ENCODE measurements around the gene CACNG3. TPM values are rescaled to one million over a fixed set of nuclear protein-coding genes. Genes with fewer than 3 reads are reported as not detected.
A peak's percentile ranks its signal among the peaks of the same experiment; 100 is the strongest.

CACNG3 gene
- total RNA-seq, 2 donors from 2014 or later = not detected

DNA sequence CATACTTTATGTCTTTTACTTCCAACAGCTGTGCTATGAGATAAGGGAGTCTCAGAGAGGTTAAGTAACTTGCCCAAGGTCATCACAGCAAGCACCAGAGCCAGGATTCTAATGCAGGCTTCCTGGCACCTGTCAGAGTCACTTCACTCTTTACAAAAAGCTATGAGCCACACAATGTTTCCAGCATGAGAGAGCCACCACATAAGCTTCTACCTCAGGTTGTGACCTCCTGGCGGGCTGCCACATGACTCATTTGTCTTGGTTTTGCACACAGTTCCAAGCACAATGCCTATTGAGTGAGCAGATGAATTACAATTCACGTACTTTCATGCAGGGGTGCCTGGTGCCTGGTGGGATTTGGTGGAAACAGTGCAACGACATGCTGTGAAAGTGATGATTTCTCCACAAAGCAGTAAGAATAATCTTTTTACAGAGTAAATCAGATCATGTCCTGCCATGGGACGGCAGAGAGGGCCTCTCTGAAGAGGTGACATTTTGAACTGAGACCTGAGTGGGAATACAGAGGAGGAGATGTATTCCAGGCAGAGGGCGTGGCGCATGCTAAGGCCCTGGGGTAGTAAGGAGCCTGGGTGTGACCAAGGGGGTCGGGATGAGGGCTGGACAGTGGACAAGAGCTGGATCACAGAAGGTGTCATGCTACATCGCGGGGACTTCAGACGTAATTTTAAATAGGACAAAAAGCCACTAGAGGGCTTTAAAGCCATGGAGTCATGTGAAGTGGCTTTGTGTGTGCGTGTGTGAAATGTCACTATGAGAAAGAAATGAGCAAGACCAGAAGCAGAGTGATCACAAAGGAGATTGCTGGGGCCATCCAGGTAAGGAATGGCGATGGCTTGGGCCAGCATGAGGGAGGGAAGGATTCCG is 53.4 kb downstream of the CACNG3 start:
- H3K9me3 ChIP-seq (ENCODE audit: control insufficient read depth, low read length) = no peaks in the 10 kb centered on the region
- no peak overlapping the region for H3K27ac ChIP-seq (ENCODE audit: low read depth, low read length)
- TF ChIP-seq, protein P1, sequence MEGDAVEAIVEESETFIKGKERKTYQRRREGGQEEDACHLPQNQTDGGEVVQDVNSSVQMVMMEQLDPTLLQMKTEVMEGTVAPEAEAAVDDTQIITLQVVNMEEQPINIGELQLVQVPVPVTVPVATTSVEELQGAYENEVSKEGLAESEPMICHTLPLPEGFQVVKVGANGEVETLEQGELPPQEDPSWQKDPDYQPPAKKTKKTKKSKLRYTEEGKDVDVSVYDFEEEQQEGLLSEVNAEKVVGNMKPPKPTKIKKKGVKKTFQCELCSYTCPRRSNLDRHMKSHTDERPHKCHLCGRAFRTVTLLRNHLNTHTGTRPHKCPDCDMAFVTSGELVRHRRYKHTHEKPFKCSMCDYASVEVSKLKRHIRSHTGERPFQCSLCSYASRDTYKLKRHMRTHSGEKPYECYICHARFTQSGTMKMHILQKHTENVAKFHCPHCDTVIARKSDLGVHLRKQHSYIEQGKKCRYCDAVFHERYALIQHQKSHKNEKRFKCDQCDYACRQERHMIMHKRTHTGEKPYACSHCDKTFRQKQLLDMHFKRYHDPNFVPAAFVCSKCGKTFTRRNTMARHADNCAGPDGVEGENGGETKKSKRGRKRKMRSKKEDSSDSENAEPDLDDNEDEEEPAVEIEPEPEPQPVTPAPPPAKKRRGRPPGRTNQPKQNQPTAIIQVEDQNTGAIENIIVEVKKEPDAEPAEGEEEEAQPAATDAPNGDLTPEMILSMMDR (conservative IDR thresholded peaks at IDR 0.05) = peak; percentile 48
- no peak for DNase-seq
- Mint-ChIP-seq H3K36me3 (ENCODE audit: low read depth) (no peaks in the 10 kb centered on the region), H3K9me3 (no peaks in the 10 kb centered on the region), H3K4me3 (no peak overlapping the region), H3K4me1 (peaks cover 2% of the 10 kb centered on the region), H3K27ac (no peak overlapping the region), H3K27me3 (ENCODE audit: insufficient read depth) (peaks cover 6% of the 10 kb centered on the region)
- H3K36me3 ChIP-seq (ENCODE audit: control insufficient read depth, insufficient read depth, low read length) = no peaks in the 10 kb centered on the region
- no peaks in the 10 kb centered on the region for H3K4me1 ChIP-seq (ENCODE audit: control insufficient read depth, insufficient read depth, low read length)
- 87 to 92% methylated on average over 10 to 13 of the region's 13 CpGs for WGBS, 2 experiments (ENCODE audit: insufficient coverage in 1 of 2, insufficient read length in 1 of 2)
- no peak overlapping the region for H3K4me3 ChIP-seq (ENCODE audit: low read length)
- H3K9ac ChIP-seq (ENCODE audit: extremely low read depth, low read length, poor library complexity, severe bottlenecking) = no peak overlapping the region
- no peaks in the 10 kb centered on the region for H3K27me3 ChIP-seq (ENCODE audit: control insufficient read depth, insufficient read depth, low read length, poor library complexity, severe bottlenecking)

DNA sequence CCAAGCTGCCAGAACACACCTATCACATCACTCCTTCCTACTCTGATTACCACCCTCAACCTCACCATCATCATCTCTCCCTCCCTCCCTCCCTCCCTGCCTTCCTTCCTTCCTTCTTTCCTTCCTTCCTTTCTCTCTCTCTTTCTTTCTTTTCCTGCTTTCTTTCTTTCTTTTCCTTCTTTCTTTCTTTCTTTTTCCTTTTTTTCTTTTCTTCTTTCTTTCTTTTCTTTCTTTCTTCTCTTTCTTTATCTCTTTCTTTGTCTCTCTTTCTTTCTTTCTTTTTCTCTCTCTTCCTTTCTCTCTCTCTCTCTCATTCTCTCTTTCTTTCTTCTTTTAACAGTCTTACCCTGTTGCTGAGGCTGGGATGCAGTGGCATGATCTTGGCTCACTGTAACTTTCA is 59.2 kb downstream of the CACNG3 start:
- Histone ChIP-seq H3K4me3 (ENCODE audit: low read length) (no peak overlapping the region), H3K27ac (ENCODE audit: low read depth, low read length) (no peak overlapping the region), H3K4me1 (ENCODE audit: control insufficient read depth, insufficient read depth, low read length) (no peaks in the 10 kb centered on the region), H3K9me3 (ENCODE audit: control insufficient read depth, low read length) (no peaks in the 10 kb centered on the region), H3K27me3 (ENCODE audit: control insufficient read depth, insufficient read depth, low read length, poor library complexity, severe bottlenecking) (no peaks in the 10 kb centered on the region), H3K9ac (ENCODE audit: extremely low read depth, low read length, poor library complexity, severe bottlenecking) (no peak overlapping the region), H3K36me3 (ENCODE audit: control insufficient read depth, insufficient read depth, low read length) (no peaks in the 10 kb centered on the region)
- no peak for DNase-seq
- no peak overlapping the region for H3K27ac Mint-ChIP-seq
- no peaks in the 10 kb centered on the region for H3K9me3 Mint-ChIP-seq
- H3K27me3 Mint-ChIP-seq (ENCODE audit: insufficient read depth) = peaks cover 3% of the 10 kb centered on the region
- peaks cover 5% of the 10 kb centered on the region for H3K4me1 Mint-ChIP-seq
- no peaks in the 10 kb centered on the region for H3K36me3 Mint-ChIP-seq (ENCODE audit: low read depth)
- H3K4me3 Mint-ChIP-seq = no peak overlapping the region
- TF ChIP-seq, protein P1 (conservative IDR thresholded peaks at IDR 0.05) = no peak

DNA sequence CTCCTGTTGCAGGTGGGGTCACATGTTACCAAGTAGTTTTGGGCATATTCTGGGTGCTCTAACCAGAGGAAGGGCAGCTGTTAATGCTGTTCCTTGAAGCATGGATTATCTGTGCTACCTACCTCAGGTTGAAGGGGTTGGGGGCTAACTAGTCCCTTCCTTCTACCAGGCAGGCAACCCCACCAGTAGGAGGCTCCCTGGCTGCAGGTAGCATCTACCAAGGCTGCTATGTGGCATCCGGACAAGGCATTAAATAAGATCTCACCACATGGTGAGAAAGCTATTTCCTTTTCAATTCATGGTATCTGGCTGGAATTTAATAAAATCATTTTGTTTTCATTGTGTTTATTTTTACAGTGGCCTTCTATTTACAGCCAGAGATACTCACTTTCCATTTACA is 62.5 kb downstream of the CACNG3 start:
- Mint-ChIP-seq H3K27ac (no peak overlapping the region), H3K4me3 (no peak overlapping the region), H3K9me3 (no peaks in the 10 kb centered on the region), H3K27me3 (ENCODE audit: insufficient read depth) (peaks cover 4% of the 10 kb centered on the region), H3K36me3 (ENCODE audit: low read depth) (no peaks in the 10 kb centered on the region), H3K4me1 (peaks cover 4% of the 10 kb centered on the region)
- no peaks in the 10 kb centered on the region for H3K36me3 ChIP-seq (ENCODE audit: control insufficient read depth, insufficient read depth, low read length)
- H3K9me3 ChIP-seq (ENCODE audit: control insufficient read depth, low read length) = no peaks in the 10 kb centered on the region
- peak; percentile 79 for DNase-seq
- TF ChIP-seq, protein P1 (conservative IDR thresholded peaks at IDR 0.05) = peak; percentile 79
- H3K27ac ChIP-seq (ENCODE audit: low read depth, low read length) = no peak overlapping the region
- no peaks in the 10 kb centered on the region for H3K27me3 ChIP-seq (ENCODE audit: control insufficient read depth, insufficient read depth, low read length, poor library complexity, severe bottlenecking)
- no peak overlapping the region for H3K4me3 ChIP-seq (ENCODE audit: low read length)
- no peaks in the 10 kb centered on the region for H3K4me1 ChIP-seq (ENCODE audit: control insufficient read depth, insufficient read depth, low read length)
- 57% methylated on average over 1 of the region's 1 CpG; no CpG with 5 or more reads in 1 of the 2 experiments for WGBS, 2 experiments (ENCODE audit: insufficient coverage in 1 of 2, insufficient read length in 1 of 2)
- H3K9ac ChIP-seq (ENCODE audit: extremely low read depth, low read length, poor library complexity, severe bottlenecking) = no peak overlapping the region

Measured in endodermal cell (in vitro differentiated cells).